Central memory CD8-positive, alpha-beta T cell (primary cell): Measurements from ENCODE around the gene ANAPC5.

Experiments used
- ATAC-seq: fragments of 150-1000 bp; cut with Tn5 transposase; replicated peaks from 2 replicates; pipeline ENCODE4 v1.10.0; 2022; ENCODE audit warnings: mild to moderate bottlenecking, moderate FRiP score, moderate number of reproducible peaks; ENCODE audit not compliant: poor library complexity, severe bottlenecking; ENCODE audit errors: extremely low read depth
- DNase-seq, 2 donors: peaks; one replicate each; pipeline ENCODE4 v3.0.0; 2021; ENCODE audit warnings: low spot score in 2 of 2
- H3K27ac Mint-ChIP-seq: one replicate; pipeline ENCODE4 v1.8.0; 2022; ENCODE audit warnings: low read depth, mild to moderate bottlenecking, moderate library complexity, mixed read lengths
- H3K27me3 Mint-ChIP-seq: one replicate; pipeline ENCODE4 v1.8.0; 2022; ENCODE audit warnings: mixed read lengths
- H3K36me3 Mint-ChIP-seq: one replicate; pipeline ENCODE4 v1.8.0; 2022; ENCODE audit warnings: mild to moderate bottlenecking, moderate library complexity, mixed read lengths; ENCODE audit not compliant: insufficient read depth
- H3K4me1 Mint-ChIP-seq: one replicate; pipeline ENCODE4 v1.8.0; 2022; ENCODE audit warnings: mixed read lengths
- H3K4me3 Mint-ChIP-seq: one replicate; pipeline ENCODE4 v1.8.0; 2022; ENCODE audit warnings: mild to moderate bottlenecking, moderate library complexity, mixed read lengths
- H3K9me3 Mint-ChIP-seq: one replicate; pipeline ENCODE4 v1.8.0; 2022; ENCODE audit warnings: mixed read lengths

Gene ANAPC5

DNA sequence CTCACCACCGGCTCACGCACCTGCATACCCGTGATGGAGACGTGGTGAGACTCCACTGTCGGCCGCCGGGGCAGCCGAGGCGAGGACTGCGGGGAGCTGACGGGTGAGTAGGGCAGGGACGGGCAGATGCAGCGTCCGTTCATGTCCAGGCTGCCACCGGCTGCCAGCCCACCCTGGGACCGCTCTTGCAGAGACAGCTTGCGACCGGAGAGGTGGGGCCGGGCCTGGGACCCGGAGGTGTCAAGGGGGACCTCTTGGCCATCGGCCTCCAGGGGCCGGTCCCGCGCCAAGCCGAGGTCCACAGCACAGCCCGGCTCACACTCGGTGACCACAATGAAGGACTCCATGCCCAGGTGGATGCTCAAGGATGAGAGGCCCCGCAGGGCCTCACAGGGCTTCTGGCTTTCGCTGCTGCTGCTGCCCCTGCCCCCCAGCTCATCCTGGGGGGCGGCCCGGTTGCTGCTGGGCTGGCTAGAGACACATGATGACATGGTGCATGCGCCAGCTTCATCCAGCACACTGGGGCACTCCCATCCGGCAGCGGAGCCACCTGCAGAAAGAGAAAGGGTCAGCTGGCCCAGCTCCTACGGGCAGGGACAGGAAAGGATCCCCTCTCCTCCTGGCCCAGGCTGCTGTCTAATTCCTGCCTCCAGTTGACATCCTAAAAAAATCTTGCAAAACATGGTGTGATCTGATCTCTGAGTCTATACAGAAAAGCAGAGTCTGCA lies 78.0 kb downstream of the ANAPC5 start:
- ATAC-seq (no peak), DNase-seq (no peak)
- Mint-ChIP-seq H3K4me1 (no peaks in the 10 kb centered on the region), H3K27me3 (no peaks in the 10 kb centered on the region), H3K4me3 (no peak overlapping the region), H3K9me3 (no peaks in the 10 kb centered on the region), H3K27ac (peak overlapping the region; percentile 46), H3K36me3 (peaks cover 11% of the 10 kb centered on the region)

DNA sequence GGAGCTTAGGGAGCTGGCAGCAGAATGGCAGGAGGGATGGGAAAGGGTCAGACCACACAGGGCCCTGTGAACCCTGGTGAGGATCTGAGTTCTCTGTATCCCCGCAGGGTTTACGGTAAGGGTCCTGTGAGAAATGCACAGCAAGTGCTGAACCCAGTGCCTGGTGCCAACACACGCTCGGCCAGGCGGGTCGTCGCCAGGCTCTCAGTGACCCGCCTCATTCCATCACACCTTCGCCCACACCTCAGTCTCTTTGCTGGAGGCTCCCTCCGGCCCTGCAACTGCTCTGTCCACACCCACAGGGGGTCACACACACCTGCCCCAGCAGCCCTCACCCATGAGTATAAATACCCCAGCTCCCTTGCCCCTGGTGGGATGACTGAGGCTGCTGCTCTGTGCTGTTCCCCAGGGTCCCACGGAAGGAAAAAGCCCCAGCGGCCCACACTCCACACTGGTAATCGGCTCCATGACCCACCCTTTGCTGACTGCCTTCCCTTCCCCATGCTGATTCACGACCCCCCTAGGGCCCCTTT lies 78.8 kb downstream of the ANAPC5 start:
- Mint-ChIP-seq H3K36me3 (peaks cover 13% of the 10 kb centered on the region), H3K27ac (peak overlapping the region; percentile 46), H3K27me3 (no peaks in the 10 kb centered on the region), H3K4me1 (no peaks in the 10 kb centered on the region), H3K4me3 (no peak overlapping the region), H3K9me3 (no peaks in the 10 kb centered on the region)
- DNase-seq (no peak), ATAC-seq (no peak)

- Mint-ChIP-seq H3K4me1 (no peaks in the 10 kb centered on the region), H3K27me3 (no peaks in the 10 kb centered on the region), H3K36me3 (peaks cover 30% of the 10 kb centered on the region), H3K4me3 (no peak overlapping the region), H3K27ac (no peak overlapping the region), H3K9me3 (no peaks in the 10 kb centered on the region)
- ATAC-seq (no peak), DNase-seq (no peak)
Observed at GRCh38 chr12:121267822-121268221, 84.4 kb downstream of the ANAPC5 start.

- Mint-ChIP-seq H3K27ac (no peak overlapping the region), H3K4me1 (no peaks in the 10 kb centered on the region), H3K9me3 (no peaks in the 10 kb centered on the region), H3K27me3 (no peaks in the 10 kb centered on the region), H3K36me3 (peaks cover 32% of the 10 kb centered on the region), H3K4me3 (no peak overlapping the region)
- ATAC-seq: no peak
- DNase-seq: no peak
Observed at GRCh38 chr12:121264951-121265515, 87.2 kb downstream of the ANAPC5 start.

- Mint-ChIP-seq H3K36me3 (peaks cover 26% of the 10 kb centered on the region), H3K9me3 (no peaks in the 10 kb centered on the region), H3K4me3 (no peak overlapping the region), H3K27me3 (no peaks in the 10 kb centered on the region), H3K27ac (no peak overlapping the region), H3K4me1 (no peaks in the 10 kb centered on the region)
- ATAC-seq (no peak), DNase-seq (no peak)
Observed at GRCh38 chr12:121264135-121264534, 88.1 kb downstream of the ANAPC5 start.

DNA sequence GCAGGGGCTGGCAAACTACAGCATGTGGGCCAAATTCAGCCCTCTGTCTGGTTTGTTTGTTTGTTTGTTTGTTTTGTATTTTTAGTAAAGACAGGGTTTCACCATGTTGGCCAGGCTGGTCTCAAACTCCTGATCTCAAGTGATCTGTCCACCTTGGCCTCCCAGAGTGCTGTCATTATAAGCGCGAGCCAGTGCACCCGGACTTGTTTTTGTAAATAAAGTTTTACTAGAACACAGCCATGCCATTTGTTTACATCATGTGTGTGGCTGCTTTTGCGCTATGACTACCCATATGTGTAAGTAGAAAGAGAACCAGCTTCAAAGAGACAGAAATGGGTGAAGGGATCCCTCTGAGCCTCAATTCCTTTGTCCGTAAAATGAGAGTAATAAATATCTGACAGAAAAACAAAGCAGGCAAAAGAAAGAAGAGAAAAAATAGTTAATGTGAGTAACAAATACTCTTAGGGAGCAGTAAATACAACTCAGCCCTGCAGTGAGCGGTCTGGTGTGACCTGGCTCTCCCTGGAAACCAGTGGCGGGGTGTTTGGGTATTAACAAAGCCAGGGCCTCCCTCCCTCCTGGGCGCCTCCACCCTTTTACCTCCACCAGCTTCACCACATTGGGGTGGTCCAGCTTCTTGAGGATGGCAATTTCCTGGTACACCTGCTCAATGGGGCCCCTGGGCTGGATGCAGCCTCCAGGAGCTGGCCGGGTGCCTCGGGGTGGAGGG lies 88.8 kb downstream of the ANAPC5 start:
- no peak overlapping the region for H3K27ac Mint-ChIP-seq
- no peaks in the 10 kb centered on the region for H3K4me1 Mint-ChIP-seq
- H3K9me3 Mint-ChIP-seq: no peaks in the 10 kb centered on the region
- H3K4me3 Mint-ChIP-seq: no peak overlapping the region
- ATAC-seq: no peak
- DNase-seq: no peak
- H3K36me3 Mint-ChIP-seq: peaks cover 28% of the 10 kb centered on the region
- H3K27me3 Mint-ChIP-seq: no peaks in the 10 kb centered on the region

DNA sequence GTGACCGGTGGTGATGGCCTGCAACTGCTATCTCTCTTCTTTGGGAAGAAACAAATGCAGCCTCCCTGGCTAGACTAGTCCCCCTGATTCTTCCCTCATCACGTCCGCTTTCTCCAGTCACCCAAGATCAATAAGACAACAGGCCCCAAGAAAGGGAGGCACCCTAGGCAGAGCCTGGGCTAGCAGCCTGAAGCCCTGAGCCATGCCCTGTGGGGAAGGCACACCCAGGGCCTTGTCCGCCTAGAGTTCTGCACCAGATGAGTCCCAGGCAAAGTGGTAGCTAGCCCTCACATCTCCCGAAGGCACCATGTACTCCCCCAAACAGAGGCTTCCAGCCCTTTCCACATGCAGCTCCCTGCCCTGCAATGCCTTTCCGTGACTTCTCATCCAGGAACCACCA lies 90.8 kb downstream of the ANAPC5 start:
- H3K9me3 Mint-ChIP-seq: no peaks in the 10 kb centered on the region
- ATAC-seq: no peak
- DNase-seq: no peak
- peaks cover 22% of the 10 kb centered on the region for H3K36me3 Mint-ChIP-seq
- H3K27ac Mint-ChIP-seq: no peak overlapping the region
- H3K4me3 Mint-ChIP-seq: no peak overlapping the region
- H3K4me1 Mint-ChIP-seq: no peaks in the 10 kb centered on the region
- H3K27me3 Mint-ChIP-seq: no peaks in the 10 kb centered on the region

DNA sequence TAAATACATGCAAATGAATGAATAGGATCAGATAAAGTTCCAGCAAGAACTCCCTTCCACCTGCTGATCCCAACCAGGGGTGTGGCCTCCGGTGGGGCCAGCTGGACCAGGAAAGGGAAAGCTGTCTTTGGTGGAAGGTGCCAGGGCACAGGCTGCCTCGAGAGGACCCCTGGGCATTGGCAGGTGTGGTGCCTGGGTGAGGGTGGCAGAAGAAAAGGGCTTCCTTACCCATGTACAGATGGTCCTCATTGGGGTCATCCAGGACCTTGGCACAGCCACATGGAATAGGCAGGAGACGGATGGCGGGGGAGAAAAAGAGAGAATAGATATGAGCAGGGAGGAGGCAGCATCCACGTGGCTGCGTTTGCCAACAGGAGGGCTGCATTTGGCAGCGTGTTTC lies 92.1 kb downstream of the ANAPC5 start:
- H3K36me3 Mint-ChIP-seq: peaks cover 26% of the 10 kb centered on the region
- no peaks in the 10 kb centered on the region for H3K27me3 Mint-ChIP-seq
- H3K27ac Mint-ChIP-seq: peak overlapping the region; percentile 16
- no peaks in the 10 kb centered on the region for H3K4me1 Mint-ChIP-seq
- no peaks in the 10 kb centered on the region for H3K9me3 Mint-ChIP-seq
- no peak overlapping the region for H3K4me3 Mint-ChIP-seq
- DNase-seq: no peak
- no peak for ATAC-seq

GRCh38 chr12:121259074-121259473 lies 93.1 kb downstream of the ANAPC5 start:
- H3K27me3 Mint-ChIP-seq: no peaks in the 10 kb centered on the region
- H3K36me3 Mint-ChIP-seq: peaks cover 24% of the 10 kb centered on the region
- H3K4me3 Mint-ChIP-seq: no peak overlapping the region
- H3K4me1 Mint-ChIP-seq: no peaks in the 10 kb centered on the region
- DNase-seq: no peak
- peak overlapping the region; percentile 68 for H3K27ac Mint-ChIP-seq
- no peak for ATAC-seq
- H3K9me3 Mint-ChIP-seq: no peaks in the 10 kb centered on the region
